HEK293T (cell line): ENCODE measurements around the gene STN1.

Experiments
- ARNT ChIP-seq: fragments of 450-650 bp; IDR thresholded peaks from 2 replicates; pipeline ENCODE4 v1.6.1; 2017; ENCODE audit warnings: mild to moderate bottlenecking
- BHLHE40 ChIP-seq: fragments of 450-650 bp; IDR thresholded peaks from 2 replicates; pipeline ENCODE4 v1.6.1; 2016; ENCODE audit warnings: mild to moderate bottlenecking, moderate library complexity, borderline replicate concordance
- ELF4 ChIP-seq: fragments of 450-650 bp; IDR thresholded peaks from 2 replicates; pipeline ENCODE4 v1.6.1; 2017; ENCODE audit warnings: antibody characterized with exemption
- FOXA1 ChIP-seq: fragments of 450-650 bp; IDR thresholded peaks from 2 replicates; pipeline ENCODE4 v1.6.1; 2016; ENCODE audit warnings: mild to moderate bottlenecking
- FOXK2 ChIP-seq: fragments of 450-650 bp; IDR thresholded peaks from 2 replicates; pipeline ENCODE4 v1.6.1; 2016; ENCODE audit warnings: mild to moderate bottlenecking
- FOXM1 ChIP-seq: fragments of 450-650 bp; IDR thresholded peaks from 2 replicates; pipeline ENCODE4 v1.6.1; 2017; ENCODE audit warnings: mild to moderate bottlenecking, borderline replicate concordance
- HDGF ChIP-seq: fragments of 450-650 bp; IDR thresholded peaks from 2 replicates; pipeline ENCODE4 v1.6.1; 2017; ENCODE audit warnings: antibody characterized with exemption, borderline replicate concordance
- L3MBTL2 ChIP-seq: fragments of 450-650 bp; conservative IDR thresholded peaks from 2 replicates; pipeline ENCODE4 v1.6.1; 2016; ENCODE audit warnings: mild to moderate bottlenecking
- NFRKB ChIP-seq: fragments of 450-650 bp; IDR thresholded peaks from 2 replicates; pipeline ENCODE4 v1.6.1; 2016; ENCODE audit warnings: mild to moderate bottlenecking, moderate library complexity
- SP1 ChIP-seq: fragments of 450-650 bp; IDR thresholded peaks from 2 replicates; pipeline ENCODE4 v1.6.1; 2017
- SUZ12 ChIP-seq: fragments of 450-650 bp; IDR thresholded peaks from 2 replicates; pipeline ENCODE4 v1.6.1; 2016; ENCODE audit warnings: mild to moderate bottlenecking
- TARDBP ChIP-seq: fragments of 450-650 bp; IDR thresholded peaks from 2 replicates; pipeline ENCODE4 v1.6.1; 2016
- ZNF384 ChIP-seq: fragments of 450-650 bp; IDR thresholded peaks from 2 replicates; pipeline ENCODE4 v1.6.1; 2016
- TF ChIP-seq, protein P1 (sequence below): fragments of 450-650 bp; IDR thresholded peaks from 2 replicates; pipeline ENCODE4 v1.6.1; 2016

DNA sequence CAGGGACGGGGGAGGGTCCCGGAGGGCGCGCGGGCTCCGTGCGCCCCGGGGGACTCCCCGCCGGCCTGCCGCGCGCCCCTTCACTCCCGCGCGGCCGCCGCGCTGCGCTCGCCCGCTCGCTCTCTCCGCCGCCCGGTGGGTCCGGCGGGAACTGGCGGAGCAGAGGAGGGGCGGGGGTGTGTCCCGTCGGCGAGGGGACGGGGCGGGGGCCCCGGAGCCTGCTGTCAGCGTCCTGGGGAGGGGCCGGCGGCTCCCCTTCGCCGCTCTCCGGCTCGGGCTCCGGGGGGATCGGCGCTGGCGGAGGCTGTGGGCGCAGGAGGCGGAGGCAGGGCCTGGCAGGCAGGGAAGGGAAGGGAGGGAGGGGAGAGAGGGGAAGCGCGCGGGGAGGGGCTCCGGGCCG lies 62.6 kb downstream of the STN1 start, which contains the start of gene SH3PXD2A:
- TF ChIP-seq TARDBP = no peak
- TF ChIP-seq L3MBTL2 = no peak
- no peak for TF ChIP-seq HDGF
- TF ChIP-seq SP1 = no peak
- no peak for TF ChIP-seq BHLHE40
- TF ChIP-seq FOXA1 = no peak
- TF ChIP-seq SUZ12 = no peak
- TF ChIP-seq ZNF384 = no peak
- TF ChIP-seq NFRKB = no peak
- TF ChIP-seq FOXM1 = no peak
- no peak for TF ChIP-seq ARNT
- TF ChIP-seq FOXK2 = no peak
- TF ChIP-seq, protein P1, sequence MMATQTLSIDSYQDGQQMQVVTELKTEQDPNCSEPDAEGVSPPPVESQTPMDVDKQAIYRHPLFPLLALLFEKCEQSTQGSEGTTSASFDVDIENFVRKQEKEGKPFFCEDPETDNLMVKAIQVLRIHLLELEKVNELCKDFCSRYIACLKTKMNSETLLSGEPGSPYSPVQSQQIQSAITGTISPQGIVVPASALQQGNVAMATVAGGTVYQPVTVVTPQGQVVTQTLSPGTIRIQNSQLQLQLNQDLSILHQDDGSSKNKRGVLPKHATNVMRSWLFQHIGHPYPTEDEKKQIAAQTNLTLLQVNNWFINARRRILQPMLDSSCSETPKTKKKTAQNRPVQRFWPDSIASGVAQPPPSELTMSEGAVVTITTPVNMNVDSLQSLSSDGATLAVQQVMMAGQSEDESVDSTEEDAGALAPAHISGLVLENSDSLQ = no peak
- TF ChIP-seq ELF4 = no peak
